Left ventricle myocardium inferior (tissue), 1 donor: ENCODE measurements around the gene IGF1R. TPM values are rescaled to one million over a fixed set of nuclear protein-coding genes. Genes with fewer than 3 reads are reported as not detected.

Experiments used
- DNase-seq: peaks from one replicate; pipeline ENCODE4 v3.0.0-alpha.2; 2020
- H3K27ac ChIP-seq: fragments of 200-600 bp; replicated peaks from 2 replicates; pipeline ENCODE4 v1.8.0; 2021
- H3K27me3 ChIP-seq: fragments of 200-600 bp; 2 replicates; pipeline ENCODE4 v1.8.0; 2021; ENCODE audit warnings: low read depth
- H3K36me3 ChIP-seq: fragments of 200-600 bp; 2 replicates; pipeline ENCODE4 v1.8.0; 2021
- H3K4me1 ChIP-seq: fragments of 200-600 bp; 2 replicates; pipeline ENCODE4 v1.8.0; 2021
- H3K4me3 ChIP-seq: fragments of 200-600 bp; 2 replicates; pipeline ENCODE4 v1.8.0; 2021; ENCODE audit warnings: mild to moderate bottlenecking, moderate library complexity
- H3K9me3 ChIP-seq: fragments of 200-600 bp; replicated peaks from 2 replicates; pipeline ENCODE4 v1.8.0; 2021
- CTCF ChIP-seq: fragments of 200-600 bp; IDR thresholded peaks from 2 replicates; pipeline ENCODE4 v1.8.0; 2021; ENCODE audit warnings: antibody characterized with exemption, mild to moderate bottlenecking, borderline replicate concordance
- intact Hi-C: fragments of 100-400 bp; cut with micrococcal nuclease; formaldehyde crosslinking; loops from one replicate; pipeline ENCODE4 v1.11.0; 2022
- total RNA-seq: library from RNA; stranded (reverse); fragmentation: NEBNext Ultra II Directional; extraction: Animal tissue kit (Norgen Biotek cat#: 25700); gene quantifications from one replicate; pipeline ENCODE4 v1.2.1, GENCODE V29; 2021
- donor health status: DM: no; HTN: yes; CAD: no; lungs with severe emphysema.

IGF1R gene
- total RNA-seq, 1 donor from 2014 or later = 37.2 TPM

- TF ChIP-seq CTCF = no peak
- Histone ChIP-seq H3K36me3 (peaks cover 18% of the 10 kb centered on the region), H3K27me3 (no peaks in the 10 kb centered on the region), H3K27ac (no peak overlapping the region), H3K4me1 (peaks cover 51% of the 10 kb centered on the region), H3K4me3 (no peak overlapping the region), H3K9me3 (no peaks in the 10 kb centered on the region)
- DNase-seq = no peak
- intact Hi-C loops = no loop called here
These were observed 255.2 kb downstream of the IGF1R start for GRCh38 chr15:98903377-98904018.

- intact Hi-C loops = no loop called here
- TF ChIP-seq CTCF = peak; percentile 62
- Histone ChIP-seq H3K4me3 (no peak overlapping the region), H3K9me3 (no peaks in the 10 kb centered on the region), H3K27ac (peak overlapping the region; percentile 17), H3K36me3 (peaks cover 26% of the 10 kb centered on the region), H3K27me3 (no peaks in the 10 kb centered on the region), H3K4me1 (peaks cover 43% of the 10 kb centered on the region)
- no peak for DNase-seq
These were observed 256.2 kb downstream of the IGF1R start for GRCh38 chr15:98904544-98904943.

- no peak for TF ChIP-seq CTCF
These were observed 257.8 kb downstream of the IGF1R start for GRCh38 chr15:98905963-98906711.

GRCh38 chr15:98906712-98907083 is 258.4 kb downstream of the IGF1R start:
- Histone ChIP-seq H3K4me3 (no peak overlapping the region), H3K27ac (peak overlapping the region; percentile 59), H3K9me3 (no peaks in the 10 kb centered on the region), H3K4me1 (peaks cover 56% of the 10 kb centered on the region), H3K27me3 (no peaks in the 10 kb centered on the region), H3K36me3 (peaks cover 40% of the 10 kb centered on the region)
- peak; percentile 55 for DNase-seq
- no peak for TF ChIP-seq CTCF
- intact Hi-C loops = no loop called here

More at GRCh38 chr15:98905963-98906711, 257.8 kb downstream of the IGF1R start:
- peak overlapping the region; percentile 59 for H3K27ac ChIP-seq
- H3K36me3 ChIP-seq = peaks cover 34% of the 10 kb centered on the region
- DNase-seq = no peak
- H3K4me1 ChIP-seq = peaks cover 50% of the 10 kb centered on the region
- H3K27me3 ChIP-seq = no peaks in the 10 kb centered on the region
- H3K9me3 ChIP-seq = no peaks in the 10 kb centered on the region
- no peak overlapping the region for H3K4me3 ChIP-seq
- intact Hi-C loops = no loop called here

GRCh38 chr15:98907927-98908471 is 259.7 kb downstream of the IGF1R start:
- Histone ChIP-seq H3K4me3 (no peak overlapping the region), H3K27ac (peak overlapping the region; percentile 28), H3K36me3 (peaks cover 53% of the 10 kb centered on the region), H3K27me3 (no peaks in the 10 kb centered on the region), H3K4me1 (peaks cover 60% of the 10 kb centered on the region), H3K9me3 (no peaks in the 10 kb centered on the region)
- no peak for TF ChIP-seq CTCF
- DNase-seq = no peak
- intact Hi-C loops = no loop called here
